ENCODE results near the gene RGS7BP.
"Not testable (repeated sequence)": the region's sequence is repeated elsewhere in the genome, so short reads cannot be mapped to it uniquely, and the experiment has no call there.

Gene RGS7BP

GRCh38 chr5:64519263-64519662, 13.4 kb downstream of the RGS7BP start:
- no peak overlapping the region for H3K4me3 Mint-ChIP-seq
- no peaks in the 10 kb centered on the region for H3K4me1 Mint-ChIP-seq
- peak; percentile 28 for ATAC-seq
- H3K36me3 Mint-ChIP-seq, result no peaks in the 10 kb centered on the region
- H3K27ac Mint-ChIP-seq, result no peak overlapping the region
- H3K9me3 Mint-ChIP-seq, result no peaks in the 10 kb centered on the region
- DNase-seq (ENCODE audit: low spot score in 2 of 2), result no peak

- Mint-ChIP-seq H3K27ac (no peak overlapping the region), H3K9me3 (no peaks in the 10 kb centered on the region), H3K4me1 (no peaks in the 10 kb centered on the region)
Measured at GRCh38 chr5:64526734-64527439, 21.1 kb downstream of the RGS7BP start.

GRCh38 chr5:64530076-64530475, 24.3 kb downstream of the RGS7BP start:
- no peaks in the 10 kb centered on the region for H3K4me1 Mint-ChIP-seq
- H3K36me3 Mint-ChIP-seq, result no peaks in the 10 kb centered on the region
- H3K27ac Mint-ChIP-seq, result no peak overlapping the region
- no peak for ATAC-seq
- DNase-seq (ENCODE audit: low spot score in 2 of 2), result no peak
- no peak overlapping the region for H3K4me3 Mint-ChIP-seq
- H3K9me3 Mint-ChIP-seq, result no peaks in the 10 kb centered on the region

More at GRCh38 chr5:64526734-64527439, 21.1 kb downstream of the RGS7BP start:
- Mint-ChIP-seq H3K36me3 (no peaks in the 10 kb centered on the region), H3K4me3 (no peak overlapping the region)
- DNase-seq (ENCODE audit: low spot score in 2 of 2) (no peak), ATAC-seq (no peak)

- no peaks in the 10 kb centered on the region for H3K4me1 Mint-ChIP-seq
- no peak overlapping the region for H3K4me3 Mint-ChIP-seq
- H3K36me3 Mint-ChIP-seq, result no peaks in the 10 kb centered on the region
- DNase-seq (ENCODE audit: low spot score in 2 of 2), result no peak
- no peak for ATAC-seq
- H3K9me3 Mint-ChIP-seq, result no peaks in the 10 kb centered on the region
- H3K27ac Mint-ChIP-seq, result no peak overlapping the region
Measured at GRCh38 chr5:64532212-64532611, 26.4 kb downstream of the RGS7BP start.

GRCh38 chr5:64532657-64533056, 26.8 kb downstream of the RGS7BP start:
- Mint-ChIP-seq H3K9me3 (no peaks in the 10 kb centered on the region), H3K4me3 (no peak overlapping the region), H3K27ac (no peak overlapping the region), H3K4me1 (no peaks in the 10 kb centered on the region), H3K36me3 (no peaks in the 10 kb centered on the region)
- DNase-seq (ENCODE audit: low spot score in 2 of 2) (no peak), ATAC-seq (no peak)

- H3K4me1 Mint-ChIP-seq, result no peaks in the 10 kb centered on the region
- DNase-seq (ENCODE audit: low spot score in 2 of 2), result no peak
- no peaks in the 10 kb centered on the region for H3K36me3 Mint-ChIP-seq
- H3K9me3 Mint-ChIP-seq, result no peaks in the 10 kb centered on the region
- no peak for ATAC-seq
- H3K27ac Mint-ChIP-seq, result no peak overlapping the region
- H3K4me3 Mint-ChIP-seq, result no peak overlapping the region
Measured at GRCh38 chr5:64534033-64534432, 28.2 kb downstream of the RGS7BP start.

GRCh38 chr5:64557911-64558310, 52.1 kb downstream of the RGS7BP start:
- Mint-ChIP-seq H3K9me3 (peaks cover 10% of the 10 kb centered on the region), H3K4me3 (no peak overlapping the region), H3K36me3 (no peaks in the 10 kb centered on the region), H3K4me1 (no peaks in the 10 kb centered on the region), H3K27ac (no peak overlapping the region)
- no peak for DNase-seq (ENCODE audit: low spot score in 2 of 2)
- ATAC-seq, result no peak

- not testable (repeated sequence) for H3K4me1 Mint-ChIP-seq; H3K36me3 Mint-ChIP-seq; DNase-seq (ENCODE audit: low spot score in 2 of 2); ATAC-seq; H3K9me3 Mint-ChIP-seq; H3K27ac Mint-ChIP-seq; H3K4me3 Mint-ChIP-seq
Measured at GRCh38 chr5:64558641-64559040, 52.8 kb downstream of the RGS7BP start.

- ATAC-seq (peak; percentile 16), DNase-seq (ENCODE audit: low spot score in 2 of 2) (no peak)
- no peak overlapping the region for H3K4me3 Mint-ChIP-seq
- H3K27ac Mint-ChIP-seq, result no peak overlapping the region
- no peaks in the 10 kb centered on the region for H3K4me1 Mint-ChIP-seq
- H3K9me3 Mint-ChIP-seq, result no peaks in the 10 kb centered on the region
- no peaks in the 10 kb centered on the region for H3K36me3 Mint-ChIP-seq
Measured at GRCh38 chr5:64566310-64566916, 60.6 kb downstream of the RGS7BP start.

- DNase-seq (ENCODE audit: low spot score in 2 of 2) (no peak), ATAC-seq (no peak)
- H3K9me3 Mint-ChIP-seq, result no peaks in the 10 kb centered on the region
- no peak overlapping the region for H3K27ac Mint-ChIP-seq
- H3K4me1 Mint-ChIP-seq, result no peaks in the 10 kb centered on the region
- no peak overlapping the region for H3K4me3 Mint-ChIP-seq
- no peaks in the 10 kb centered on the region for H3K36me3 Mint-ChIP-seq
Measured at GRCh38 chr5:64569858-64570257, 64.0 kb downstream of the RGS7BP start.

- H3K4me1 Mint-ChIP-seq, result no peaks in the 10 kb centered on the region
- no peak overlapping the region for H3K27ac Mint-ChIP-seq
- no peaks in the 10 kb centered on the region for H3K9me3 Mint-ChIP-seq
- no peak overlapping the region for H3K4me3 Mint-ChIP-seq
- no peaks in the 10 kb centered on the region for H3K36me3 Mint-ChIP-seq
- DNase-seq (ENCODE audit: low spot score in 2 of 2), result no peak
- ATAC-seq, result no peak
Measured at GRCh38 chr5:64570395-64570996, 64.7 kb downstream of the RGS7BP start.

GRCh38 chr5:64575561-64575960, 69.7 kb downstream of the RGS7BP start:
- Mint-ChIP-seq H3K36me3 (no peaks in the 10 kb centered on the region), H3K9me3 (no peaks in the 10 kb centered on the region), H3K27ac (no peak overlapping the region), H3K4me3 (no peak overlapping the region), H3K4me1 (no peaks in the 10 kb centered on the region)
- DNase-seq (ENCODE audit: low spot score in 2 of 2), result no peak
- ATAC-seq, result no peak

- no peak overlapping the region for H3K4me3 Mint-ChIP-seq
- no peaks in the 10 kb centered on the region for H3K36me3 Mint-ChIP-seq
- ATAC-seq (no peak), DNase-seq (ENCODE audit: low spot score in 2 of 2) (no peak)
- no peaks in the 10 kb centered on the region for H3K9me3 Mint-ChIP-seq
- no peak overlapping the region for H3K27ac Mint-ChIP-seq
- no peaks in the 10 kb centered on the region for H3K4me1 Mint-ChIP-seq
Measured at GRCh38 chr5:64576250-64576649, 70.4 kb downstream of the RGS7BP start.

GRCh38 chr5:64585646-64586045, 79.8 kb downstream of the RGS7BP start:
- no peak for ATAC-seq
- Mint-ChIP-seq H3K27ac (no peak overlapping the region), H3K9me3 (no peaks in the 10 kb centered on the region), H3K4me1 (no peaks in the 10 kb centered on the region), H3K4me3 (no peak overlapping the region), H3K36me3 (no peaks in the 10 kb centered on the region)
- DNase-seq (ENCODE audit: low spot score in 2 of 2), result no peak

- no peak for DNase-seq (ENCODE audit: low spot score in 2 of 2)
- Mint-ChIP-seq H3K36me3 (no peaks in the 10 kb centered on the region), H3K4me1 (no peaks in the 10 kb centered on the region), H3K9me3 (no peaks in the 10 kb centered on the region), H3K4me3 (no peak overlapping the region), H3K27ac (no peak overlapping the region)
- no peak for ATAC-seq
Measured at GRCh38 chr5:64587370-64587769, 81.6 kb downstream of the RGS7BP start.

- no peak for DNase-seq (ENCODE audit: low spot score in 2 of 2)
- Mint-ChIP-seq H3K4me3 (no peak overlapping the region), H3K27ac (no peak overlapping the region), H3K4me1 (no peaks in the 10 kb centered on the region), H3K9me3 (no peaks in the 10 kb centered on the region), H3K36me3 (no peaks in the 10 kb centered on the region)
- ATAC-seq, result peak; percentile 47
Measured at GRCh38 chr5:64592730-64593341, 87.0 kb downstream of the RGS7BP start.
